ENCODE results near the gene ANKRD35. TPM values are rescaled to one million over a fixed set of nuclear protein-coding genes. Genes with fewer than 3 reads are reported as not detected.
A peak's percentile ranks its signal among the peaks of the same experiment; 100 is the strongest.

The ANKRD35 gene
- total and polyA plus RNA-seq, 9 of the 15 experiments (the other 6 are each of a cell fraction or from before 2014, with no cell fraction given) = 0.07 to 0.14 (median 0.07) TPM; not detected in 5

DNA sequence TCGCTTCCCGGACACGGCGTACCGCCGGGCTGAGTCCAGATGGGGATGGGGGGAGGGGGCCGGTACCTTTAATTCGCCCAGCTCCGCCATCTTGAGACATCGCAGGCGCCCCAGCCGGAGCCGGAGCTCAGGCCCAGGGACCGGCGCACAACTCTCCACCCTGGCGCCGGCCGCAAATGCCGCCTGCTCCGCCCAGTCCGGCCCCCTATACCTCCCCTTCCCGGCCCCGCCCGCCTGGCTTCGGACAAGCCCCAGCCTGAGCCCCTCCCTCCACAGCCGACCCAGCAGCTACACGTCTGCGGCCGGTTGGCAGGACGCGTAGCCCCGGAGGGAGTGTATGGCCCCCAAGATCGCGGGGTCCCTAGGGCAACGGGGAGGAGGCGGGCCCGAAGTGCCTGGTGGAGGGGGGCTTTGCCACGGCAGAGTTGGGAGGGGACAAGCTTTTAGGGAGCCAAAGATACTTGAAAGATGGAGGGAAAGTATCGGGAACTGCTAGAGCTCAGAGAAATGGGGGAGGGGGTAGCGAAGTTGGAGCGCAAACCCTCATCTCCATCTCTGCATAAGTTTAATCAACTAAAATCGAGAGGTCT lies 26.7 kb downstream of the ANKRD35 start, which contains the start of gene PIAS3:
TSS of gene PIAS3 (minus strand) at position 181 of the 590 bp plus-strand sequence. CDS start at position 90, 91 bp downstream.
- peak; percentile 94 to 97 (median 96) for DNase-seq (ENCODE audit: extremely low read depth in 1 of 4, low spot score in 3 of 4)
- H3K79me2 ChIP-seq (ENCODE audit: control insufficient read depth, insufficient read depth, low read length) = peaks cover 13% of the 10 kb centered on the region
- in situ Hi-C loops (cut with MboI) = no loop called here
- no peaks in the 10 kb centered on the region for H4K20me1 ChIP-seq (replicated peaks; ENCODE audit: control insufficient read depth, insufficient read depth, low read length)
- peak within 1 kb of the TSS; percentile 73 to 90 for H3K9ac ChIP-seq (ENCODE audit: insufficient read depth in 1 of 2, low read depth in 2 of 2, low read length in 2 of 2)
- intact Hi-C loops (cut with micrococcal nuclease) = loop anchor here (2.0 kb wide), 1 partner anchor 14 kb away; the partner anchor contains the start of gene NUDT17
- H3K4me2 ChIP-seq (ENCODE audit: insufficient read depth, low read length) = peak within 1 kb of the TSS; percentile 95
- no peak for FAIRE-seq
- BruUV-seq (replicated peaks) = TSS peak; percentile 77
- H3K9me1 ChIP-seq (ENCODE audit: control insufficient read depth, insufficient read depth, low read length) = no peaks in the 10 kb centered on the region
- peaks cover 6% of the 10 kb centered on the region; the same call in 1 of the 2 replicates for H3K9me3 ChIP-seq (replicated peaks; ENCODE audit: control insufficient read depth, insufficient read depth, low read depth, low read length)
- H3K4me3 ChIP-seq = peak within 1 kb of the TSS; percentile 82
- WGBS (ENCODE audit: insufficient coverage, low coverage, missing lambda C conversion rate) = 0% methylated on average over 18 of the region's 42 CpGs
- peaks cover 10 to 18% of the 10 kb centered on the region in 2 experiments; a peak in 4 of 5 replicates for H3K4me1 ChIP-seq (replicated peaks in 1 of 2; ENCODE audit: control insufficient read depth in 2 of 2, insufficient read depth in 2 of 2, low read length in 2 of 2)
- CTCF ChIA-PET (ENCODE audit: low intra/inter-chr PET ratio) = no interaction called here
- ATAC-seq = peak; percentile 95
- H3K27ac ChIP-seq (ENCODE audit: extremely low read depth, low read depth, low read length) = peak within 1 kb of the TSS; percentile 73
- H2AFZ ChIP-seq (ENCODE audit: low read depth, low read length) = peak within 1 kb of the TSS; percentile 100
- POLR2A ChIA-PET = interaction anchor here (0.5 to 3.4 kb wide), 29 partner anchors 9 to 193 kb away, joined by 3 to 35 read pairs (median 5); partner anchors contain the start of genes NUDT17, PEX11B, POLR3C and RBM8A
- H3K36me3 ChIP-seq (ENCODE audit: control insufficient read depth, insufficient read depth, low read length) = peaks cover 27% of the 10 kb centered on the region; the same call in 2 of the 3 replicates
- no peaks in the 10 kb centered on the region for H3K27me3 ChIP-seq (ENCODE audit: control insufficient read depth in 2 of 2, insufficient read depth in 2 of 2, low read length in 2 of 2)
- TF ChIP-seq, protein P1, sequence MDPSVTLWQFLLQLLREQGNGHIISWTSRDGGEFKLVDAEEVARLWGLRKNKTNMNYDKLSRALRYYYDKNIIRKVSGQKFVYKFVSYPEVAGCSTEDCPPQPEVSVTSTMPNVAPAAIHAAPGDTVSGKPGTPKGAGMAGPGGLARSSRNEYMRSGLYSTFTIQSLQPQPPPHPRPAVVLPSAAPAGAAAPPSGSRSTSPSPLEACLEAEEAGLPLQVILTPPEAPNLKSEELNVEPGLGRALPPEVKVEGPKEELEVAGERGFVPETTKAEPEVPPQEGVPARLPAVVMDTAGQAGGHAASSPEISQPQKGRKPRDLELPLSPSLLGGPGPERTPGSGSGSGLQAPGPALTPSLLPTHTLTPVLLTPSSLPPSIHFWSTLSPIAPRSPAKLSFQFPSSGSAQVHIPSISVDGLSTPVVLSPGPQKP (CRISPR knock-in tag; IDR thresholded peaks at IDR 0.05) = no peak
- TF ChIP-seq, protein P2, sequence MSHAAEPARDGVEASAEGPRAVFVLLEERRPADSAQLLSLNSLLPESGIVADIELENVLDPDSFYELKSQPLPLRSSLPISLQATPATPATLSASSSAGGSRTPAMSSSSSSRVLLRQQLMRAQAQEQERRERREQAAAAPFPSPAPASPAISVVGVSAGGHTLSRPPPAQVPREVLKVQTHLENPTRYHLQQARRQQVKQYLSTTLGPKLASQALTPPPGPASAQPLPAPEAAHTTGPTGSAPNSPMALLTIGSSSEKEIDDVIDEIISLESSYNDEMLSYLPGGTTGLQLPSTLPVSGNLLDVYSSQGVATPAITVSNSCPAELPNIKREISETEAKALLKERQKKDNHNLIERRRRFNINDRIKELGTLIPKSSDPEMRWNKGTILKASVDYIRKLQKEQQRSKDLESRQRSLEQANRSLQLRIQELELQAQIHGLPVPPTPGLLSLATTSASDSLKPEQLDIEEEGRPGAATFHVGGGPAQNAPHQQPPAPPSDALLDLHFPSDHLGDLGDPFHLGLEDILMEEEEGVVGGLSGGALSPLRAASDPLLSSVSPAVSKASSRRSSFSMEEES (CRISPR knock-in tag; IDR thresholded peaks at IDR 0.05) = no peak
- TF ChIP-seq ZNF274 (IDR thresholded peaks at IDR 0.05; ENCODE audit: borderline replicate concordance, low read depth, low read length) (no peak), MCM5 (IDR thresholded peaks at IDR 0.05; ENCODE audit: low read depth) (no peak), KDM5B (IDR thresholded peaks at IDR 0.05; ENCODE audit: insufficient replicate concordance, low read depth, low read length) (peak; percentile 19), MECOM (CRISPR knock-in tag; IDR thresholded peaks at IDR 0.05) (no peak), EP400 (IDR thresholded peaks at IDR 0.05) (peak; percentile 58; the same call in 1 of the 2 replicates), SREBF2 (CRISPR knock-in tag; IDR thresholded peaks at IDR 0.05) (no peak), ZNF75A (CRISPR knock-in tag; IDR thresholded peaks at IDR 0.05) (no peak), SP1 (CRISPR knock-in tag; IDR thresholded peaks at IDR 0.05) (peak; percentile 86)
- TF ChIP-seq, protein P3, sequence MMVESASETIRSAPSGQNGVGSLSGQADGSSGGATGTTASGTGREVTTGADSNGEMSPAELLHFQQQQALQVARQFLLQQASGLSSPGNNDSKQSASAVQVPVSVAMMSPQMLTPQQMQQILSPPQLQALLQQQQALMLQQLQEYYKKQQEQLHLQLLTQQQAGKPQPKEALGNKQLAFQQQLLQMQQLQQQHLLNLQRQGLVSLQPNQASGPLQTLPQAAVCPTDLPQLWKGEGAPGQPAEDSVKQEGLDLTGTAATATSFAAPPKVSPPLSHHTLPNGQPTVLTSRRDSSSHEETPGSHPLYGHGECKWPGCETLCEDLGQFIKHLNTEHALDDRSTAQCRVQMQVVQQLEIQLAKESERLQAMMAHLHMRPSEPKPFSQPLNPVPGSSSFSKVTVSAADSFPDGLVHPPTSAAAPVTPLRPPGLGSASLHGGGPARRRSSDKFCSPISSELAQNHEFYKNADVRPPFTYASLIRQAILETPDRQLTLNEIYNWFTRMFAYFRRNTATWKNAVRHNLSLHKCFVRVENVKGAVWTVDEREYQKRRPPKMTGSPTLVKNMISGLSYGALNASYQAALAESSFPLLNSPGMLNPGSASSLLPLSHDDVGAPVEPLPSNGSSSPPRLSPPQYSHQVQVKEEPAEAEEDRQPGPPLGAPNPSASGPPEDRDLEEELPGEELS (CRISPR knock-in tag; IDR thresholded peaks at IDR 0.05; ENCODE audit: borderline replicate concordance) = no peak
- TF ChIP-seq, protein P4, sequence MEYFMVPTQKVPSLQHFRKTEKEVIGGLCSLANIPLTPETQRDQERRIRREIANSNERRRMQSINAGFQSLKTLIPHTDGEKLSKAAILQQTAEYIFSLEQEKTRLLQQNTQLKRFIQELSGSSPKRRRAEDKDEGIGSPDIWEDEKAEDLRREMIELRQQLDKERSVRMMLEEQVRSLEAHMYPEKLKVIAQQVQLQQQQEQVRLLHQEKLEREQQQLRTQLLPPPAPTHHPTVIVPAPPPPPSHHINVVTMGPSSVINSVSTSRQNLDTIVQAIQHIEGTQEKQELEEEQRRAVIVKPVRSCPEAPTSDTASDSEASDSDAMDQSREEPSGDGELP (CRISPR knock-in tag; IDR thresholded peaks at IDR 0.05; ENCODE audit: borderline replicate concordance) = peak; percentile 81; the same call in 1 of the 2 replicates
